ENCODE data around the gene PSMB7. TPM values are rescaled to one million over a fixed set of nuclear protein-coding genes. Genes with fewer than 3 reads are reported as not detected.

PSMB7 gene
- total RNA-seq, 1 donor from 2014 or later: 73.5 TPM

DNA sequence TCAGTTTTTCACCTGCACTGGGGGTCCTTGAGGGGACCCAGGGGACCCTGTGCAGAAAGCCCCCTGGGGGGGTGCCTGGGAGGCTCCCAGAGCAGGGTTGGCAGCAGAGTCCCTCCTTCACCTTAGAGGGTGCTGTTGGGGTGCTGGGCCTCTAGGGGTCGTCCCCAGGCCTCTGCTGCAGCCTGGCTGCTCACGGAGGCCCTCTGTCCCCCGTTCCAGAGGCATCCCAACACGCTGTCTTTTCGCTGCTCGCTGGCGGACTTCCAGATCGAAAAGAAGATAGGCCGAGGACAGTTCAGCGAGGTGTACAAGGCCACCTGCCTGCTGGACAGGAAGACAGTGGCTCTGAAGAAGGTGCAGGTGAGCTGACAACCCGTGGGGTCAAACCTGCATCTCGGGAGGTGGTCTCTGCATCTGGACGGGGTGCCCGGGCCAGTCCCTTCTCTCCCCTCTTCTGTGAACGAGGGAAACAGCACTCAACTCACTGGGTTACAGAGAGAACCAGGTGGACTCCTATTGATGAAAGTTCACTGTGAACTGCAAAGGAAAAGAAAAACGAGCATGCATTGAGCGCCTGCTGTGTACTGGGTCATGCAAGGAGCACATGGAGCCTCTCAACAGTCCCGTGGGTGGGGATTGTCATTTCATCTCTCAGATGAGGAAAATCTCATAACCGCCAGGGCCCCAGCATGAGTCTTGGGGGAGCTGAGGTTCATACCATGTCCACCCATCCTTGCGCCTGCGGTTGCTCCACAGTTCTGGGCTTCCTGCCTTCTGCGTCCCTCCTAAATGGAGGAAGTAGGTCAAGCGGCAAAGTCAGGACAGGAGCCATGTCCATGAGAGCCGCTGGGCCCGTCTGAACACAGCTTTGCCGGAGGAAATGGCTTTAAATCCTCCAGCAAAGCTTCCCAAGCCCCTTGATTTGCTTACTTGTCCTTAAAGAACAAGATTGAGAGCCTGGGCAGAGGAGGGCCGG, 102.7 kb downstream of the PSMB7 start:
- TF ChIP-seq, protein P1, sequence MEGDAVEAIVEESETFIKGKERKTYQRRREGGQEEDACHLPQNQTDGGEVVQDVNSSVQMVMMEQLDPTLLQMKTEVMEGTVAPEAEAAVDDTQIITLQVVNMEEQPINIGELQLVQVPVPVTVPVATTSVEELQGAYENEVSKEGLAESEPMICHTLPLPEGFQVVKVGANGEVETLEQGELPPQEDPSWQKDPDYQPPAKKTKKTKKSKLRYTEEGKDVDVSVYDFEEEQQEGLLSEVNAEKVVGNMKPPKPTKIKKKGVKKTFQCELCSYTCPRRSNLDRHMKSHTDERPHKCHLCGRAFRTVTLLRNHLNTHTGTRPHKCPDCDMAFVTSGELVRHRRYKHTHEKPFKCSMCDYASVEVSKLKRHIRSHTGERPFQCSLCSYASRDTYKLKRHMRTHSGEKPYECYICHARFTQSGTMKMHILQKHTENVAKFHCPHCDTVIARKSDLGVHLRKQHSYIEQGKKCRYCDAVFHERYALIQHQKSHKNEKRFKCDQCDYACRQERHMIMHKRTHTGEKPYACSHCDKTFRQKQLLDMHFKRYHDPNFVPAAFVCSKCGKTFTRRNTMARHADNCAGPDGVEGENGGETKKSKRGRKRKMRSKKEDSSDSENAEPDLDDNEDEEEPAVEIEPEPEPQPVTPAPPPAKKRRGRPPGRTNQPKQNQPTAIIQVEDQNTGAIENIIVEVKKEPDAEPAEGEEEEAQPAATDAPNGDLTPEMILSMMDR (IDR thresholded peaks at IDR 0.05): no peak
- peaks cover 68% of the 10 kb centered on the region for H3K36me3 ChIP-seq
- H3K9me3 ChIP-seq: no peaks in the 10 kb centered on the region
- H3K27ac ChIP-seq: no peak overlapping the region
- intact Hi-C loops (cut with DNase I): loop anchor here (5.0 kb wide), 1 partner anchor 385 kb away; no protein-coding TSS in a partner anchor
- no peak overlapping the region for H3K4me3 ChIP-seq
- ATAC-seq: no peak
- H3K27me3 ChIP-seq: no peaks in the 10 kb centered on the region
- DNase-seq: no peak
- H3K4me1 ChIP-seq: no peaks in the 10 kb centered on the region

DNA sequence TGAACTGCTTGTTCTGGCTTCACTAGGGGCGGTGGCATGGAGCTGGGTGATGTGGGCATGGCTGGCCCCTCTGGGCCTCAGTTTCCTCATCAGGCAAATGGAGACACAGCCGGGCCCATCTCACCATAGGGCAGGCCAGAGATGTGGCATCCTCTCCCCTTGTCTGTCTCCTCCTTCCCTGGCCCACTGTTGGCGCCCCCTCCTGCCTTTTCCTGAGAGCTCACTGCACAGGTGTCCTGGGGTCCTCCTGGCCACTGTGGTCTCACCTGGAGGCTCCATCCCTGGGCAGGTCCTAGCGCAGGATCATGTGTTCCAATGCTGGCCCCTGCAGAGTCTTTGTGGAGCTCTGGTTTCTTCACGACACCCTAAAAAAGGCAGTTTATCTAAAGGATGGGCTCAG, 104.0 kb downstream of the PSMB7 start:
- Histone ChIP-seq H3K27me3 (no peaks in the 10 kb centered on the region), H3K4me1 (no peaks in the 10 kb centered on the region), H3K27ac (no peak overlapping the region), H3K9me3 (no peaks in the 10 kb centered on the region), H3K4me3 (no peak overlapping the region), H3K36me3 (peaks cover 61% of the 10 kb centered on the region)
- DNase-seq (no peak), ATAC-seq (no peak)
- intact Hi-C loops (cut with DNase I): loop anchor here (5.0 kb wide), 1 partner anchor 384 kb away; no protein-coding TSS in a partner anchor
- TF ChIP-seq, protein P1 (IDR thresholded peaks at IDR 0.05): no peak

GRCh38 chr9:124309667-124310084, 105.6 kb downstream of the PSMB7 start:
- Histone ChIP-seq H3K27me3 (no peaks in the 10 kb centered on the region), H3K9me3 (no peaks in the 10 kb centered on the region), H3K27ac (no peak overlapping the region), H3K36me3 (peaks cover 49% of the 10 kb centered on the region), H3K4me3 (no peak overlapping the region), H3K4me1 (no peaks in the 10 kb centered on the region)
- ATAC-seq (peak; percentile 78), DNase-seq (no peak)
- TF ChIP-seq, protein P1 (IDR thresholded peaks at IDR 0.05): no peak
- intact Hi-C loops (cut with DNase I): loop anchor here (5.0 kb wide), 1 partner anchor 382 kb away; no protein-coding TSS in a partner anchor

DNA sequence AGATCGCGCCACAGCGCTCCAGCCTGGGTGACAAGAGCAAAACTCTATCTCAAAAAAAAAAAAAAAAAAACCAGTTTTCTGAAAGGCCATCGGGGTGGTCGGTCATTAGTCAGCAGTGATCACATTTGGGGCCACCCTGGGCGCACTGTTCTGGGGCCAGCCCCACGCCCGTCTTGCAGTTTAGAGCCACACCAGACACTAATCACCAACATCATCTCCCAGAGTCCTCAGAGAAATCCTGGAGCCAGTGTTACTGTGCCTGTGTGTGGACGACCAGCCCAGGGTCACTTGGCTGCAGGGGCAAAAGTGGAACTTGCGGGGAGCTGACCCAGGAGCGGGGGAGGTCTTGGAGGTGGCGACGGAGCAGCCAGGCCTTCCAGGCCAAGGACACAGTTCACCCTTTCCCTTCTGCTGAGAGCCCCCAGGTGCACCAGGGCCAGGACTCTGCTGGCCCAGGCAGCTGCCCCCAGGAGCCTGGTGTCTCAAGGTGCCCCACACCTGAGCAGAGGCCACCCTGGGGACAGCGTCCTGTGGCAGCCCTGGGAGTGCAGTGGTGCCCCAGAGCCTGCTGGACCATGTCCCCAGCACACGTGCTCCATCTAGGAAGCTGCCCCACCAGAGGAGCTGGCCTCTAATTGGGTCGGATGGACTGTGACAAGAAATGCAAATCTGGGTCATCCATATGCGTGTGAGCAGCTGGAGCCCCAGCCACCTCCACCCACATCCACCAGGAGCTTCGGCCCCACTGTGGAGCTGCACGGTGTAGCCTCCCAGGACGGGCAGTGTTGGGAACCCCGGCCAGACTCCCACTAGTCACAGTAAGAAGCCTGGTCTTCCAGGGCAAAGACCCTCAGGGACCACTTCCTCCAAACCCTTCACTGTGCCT, 106.4 kb downstream of the PSMB7 start:
- Histone ChIP-seq H3K27me3 (no peaks in the 10 kb centered on the region), H3K4me1 (no peaks in the 10 kb centered on the region), H3K9me3 (no peaks in the 10 kb centered on the region), H3K27ac (no peak overlapping the region), H3K36me3 (peaks cover 49% of the 10 kb centered on the region), H3K4me3 (no peak overlapping the region)
- no peak for ATAC-seq
- no peak for DNase-seq
- TF ChIP-seq, protein P1 (IDR thresholded peaks at IDR 0.05): no peak
- intact Hi-C loops (cut with DNase I): no loop called here

- ATAC-seq (no peak), DNase-seq (no peak)
- TF ChIP-seq, protein P1 (IDR thresholded peaks at IDR 0.05): no peak
- Histone ChIP-seq H3K4me3 (no peak overlapping the region), H3K27ac (no peak overlapping the region), H3K9me3 (no peaks in the 10 kb centered on the region), H3K4me1 (no peaks in the 10 kb centered on the region), H3K27me3 (no peaks in the 10 kb centered on the region), H3K36me3 (peaks cover 51% of the 10 kb centered on the region)
- intact Hi-C loops (cut with DNase I): no loop called here
Measured at GRCh38 chr9:124307379-124308030, 107.7 kb downstream of the PSMB7 start.
